Stimulated activated CD8-positive, alpha-beta memory T cell treated with anti-CD3 and anti-CD28 coated beads, Interleukin-7, amount 100 ng/mL, for 24 hours (primary cell): Measurements from ENCODE around the gene PACRGL.

ENCODE experiments used
- DNase-seq: peaks from one replicate; pipeline ENCODE4 v3.0.0-alpha.2; 2020; ENCODE audit warnings: low read depth

The PACRGL gene

DNA sequence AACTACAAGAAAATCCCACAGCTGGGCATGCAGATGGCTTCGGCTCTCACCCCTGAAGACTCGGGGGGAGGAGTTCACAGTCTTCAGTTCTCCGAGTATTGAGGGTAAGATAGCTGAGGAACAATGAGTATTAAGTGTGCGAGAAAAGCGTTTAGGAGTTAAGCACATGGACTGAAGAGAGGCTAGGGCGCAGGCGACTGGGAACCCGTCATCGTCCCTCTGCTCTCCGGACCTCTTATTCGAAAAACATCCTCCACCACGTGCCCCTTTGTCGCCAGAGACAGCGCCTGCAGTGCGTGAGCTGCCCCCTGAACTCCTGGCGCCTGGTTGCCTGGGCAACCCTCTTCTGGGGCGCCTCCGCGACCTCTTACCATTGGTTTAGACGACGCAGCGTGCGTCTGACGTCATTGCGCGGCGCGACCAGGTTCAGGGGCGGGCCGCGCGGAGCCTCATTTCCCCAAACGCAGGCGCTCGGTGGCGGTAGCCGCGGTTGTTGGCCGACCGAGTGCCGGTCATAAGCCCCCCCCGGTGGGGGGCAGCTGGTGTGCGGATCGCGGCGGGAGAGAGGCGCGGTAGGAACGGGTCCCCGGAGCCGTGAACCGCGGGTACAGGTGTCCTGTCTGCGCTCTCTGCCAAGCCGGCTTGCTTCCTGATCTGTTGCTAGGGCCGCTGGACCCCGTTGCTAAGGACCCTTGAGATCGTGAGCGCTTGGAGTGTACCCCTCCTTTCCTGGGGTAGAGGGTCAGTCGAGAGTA, at the start of gene PACRGL:
Gene PACRGL, plus strand, starts transcription at position 452 of the 755 bp plus-strand sequence. CDS start 4,024 bp downstream, outside the sequence.
- DNase-seq: peak; percentile 85

GRCh38 chr4:20652226-20652885, 47.9 kb upstream of the PACRGL start:
- no peak for DNase-seq

DNA sequence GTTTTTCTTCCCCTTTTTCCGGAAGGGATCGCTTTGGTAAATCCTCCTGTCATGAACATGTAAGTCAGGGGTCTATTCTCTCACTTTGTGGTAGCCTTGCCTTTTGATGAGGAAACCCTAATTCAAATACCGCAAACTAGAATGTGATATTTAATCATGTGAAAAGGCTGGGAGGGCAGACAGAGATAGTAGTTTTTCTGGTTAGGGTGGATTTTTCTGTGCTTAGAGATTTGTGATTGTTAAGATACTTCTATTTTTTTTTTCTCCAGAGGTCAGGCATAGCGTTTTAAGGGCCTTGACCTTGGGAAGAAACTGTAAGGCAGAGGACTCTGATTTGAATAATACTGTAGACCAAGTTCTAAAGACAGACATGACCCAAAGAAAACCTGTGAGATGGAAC, 41.8 kb upstream of the PACRGL start:
- DNase-seq: no peak

- DNase-seq: no peak
Measured at GRCh38 chr4:20662851-20663250, 37.4 kb upstream of the PACRGL start.

DNA sequence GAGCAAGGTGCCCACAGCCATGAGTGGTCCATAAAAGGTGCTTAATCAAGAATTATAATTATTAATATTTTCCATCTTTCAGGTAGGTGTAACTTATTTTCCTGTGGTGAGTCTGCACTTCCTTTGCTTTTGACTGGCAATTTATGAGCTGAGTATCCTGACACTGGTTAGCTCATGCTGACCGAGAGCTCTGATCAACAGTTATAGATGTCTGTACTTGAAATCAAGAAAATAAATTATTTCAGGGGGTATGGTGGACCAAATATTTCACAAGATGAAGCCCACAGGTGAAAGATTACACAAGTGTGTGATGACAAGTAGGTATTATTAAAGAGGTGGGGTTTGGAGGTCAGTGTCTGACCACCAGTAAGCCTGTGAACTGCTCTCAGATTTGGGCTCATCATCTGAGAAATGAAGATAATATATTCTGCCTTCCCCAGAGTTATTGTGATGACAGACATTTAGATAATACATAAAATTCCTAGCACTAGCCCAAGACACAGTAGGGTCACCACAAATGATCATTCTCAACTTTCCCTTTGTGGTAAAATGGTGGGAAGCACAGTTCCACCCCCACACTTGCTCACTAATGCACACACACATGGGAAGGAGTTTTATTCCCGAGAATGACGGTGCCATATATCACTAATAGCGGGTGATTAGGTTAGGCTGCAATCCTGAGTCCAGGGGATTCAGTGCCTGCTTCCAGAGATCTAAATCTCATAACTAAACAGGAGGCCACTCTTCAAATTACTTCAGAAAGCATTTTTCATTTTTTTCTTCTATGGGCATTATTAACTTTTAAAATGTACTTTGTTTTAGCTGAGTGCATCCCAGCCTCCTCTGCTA, 34.0 kb upstream of the PACRGL start:
- DNase-seq: no peak

GRCh38 chr4:20672262-20672661, 28.0 kb upstream of the PACRGL start:
- DNase-seq: no peak

DNA sequence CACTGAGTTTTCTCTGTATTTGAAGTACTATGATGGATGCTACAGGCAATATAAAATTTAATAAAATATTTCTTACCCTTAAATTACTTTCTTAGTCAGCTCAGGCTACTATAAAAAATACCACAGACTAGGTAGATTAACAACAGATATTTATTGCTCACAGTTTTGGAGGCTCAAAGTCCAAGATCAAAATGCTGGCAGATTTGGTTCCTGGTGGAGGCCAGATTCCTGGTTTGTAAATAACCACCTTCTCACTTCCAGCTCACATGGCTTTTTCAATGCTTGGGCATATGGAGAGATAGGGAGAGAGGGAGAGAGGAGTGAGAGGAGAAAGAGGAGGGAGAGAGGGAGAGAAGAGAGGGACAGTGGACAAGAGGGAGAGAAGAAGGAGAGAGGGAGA, 24.5 kb upstream of the PACRGL start:
- DNase-seq: no peak

DNA sequence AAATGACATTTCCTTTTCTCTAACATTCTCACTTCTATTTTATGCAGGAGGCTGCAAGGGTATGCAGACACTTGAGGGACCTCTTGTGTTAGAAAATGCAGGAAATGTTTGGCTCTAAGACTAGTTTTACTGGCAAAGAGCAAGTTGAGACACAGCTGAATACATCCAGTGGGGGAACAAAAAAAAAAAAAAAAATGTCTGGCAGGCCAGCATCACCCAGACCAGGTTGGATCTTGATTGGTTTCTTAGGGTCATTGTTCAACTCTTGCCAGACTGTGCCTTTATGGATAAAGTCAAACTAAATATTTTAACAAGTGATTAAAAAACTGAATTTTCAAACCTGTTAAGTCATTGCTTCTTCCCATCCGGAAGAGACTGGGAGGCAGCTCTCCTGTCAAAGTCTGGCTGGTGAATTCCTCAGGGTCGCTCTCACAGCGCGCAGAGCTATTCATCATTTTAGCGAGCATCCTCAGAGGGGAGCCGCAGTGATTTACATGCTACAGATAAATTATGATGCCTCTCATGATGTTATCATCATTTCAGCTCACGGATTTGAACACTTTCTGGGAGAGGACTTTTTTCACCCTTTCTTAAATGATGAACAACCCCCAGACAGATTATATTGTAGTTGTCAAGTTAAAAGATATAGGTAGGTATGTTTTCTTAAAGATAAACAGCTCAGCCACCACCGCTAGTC, 23.6 kb upstream of the PACRGL start:
- no peak for DNase-seq

DNA sequence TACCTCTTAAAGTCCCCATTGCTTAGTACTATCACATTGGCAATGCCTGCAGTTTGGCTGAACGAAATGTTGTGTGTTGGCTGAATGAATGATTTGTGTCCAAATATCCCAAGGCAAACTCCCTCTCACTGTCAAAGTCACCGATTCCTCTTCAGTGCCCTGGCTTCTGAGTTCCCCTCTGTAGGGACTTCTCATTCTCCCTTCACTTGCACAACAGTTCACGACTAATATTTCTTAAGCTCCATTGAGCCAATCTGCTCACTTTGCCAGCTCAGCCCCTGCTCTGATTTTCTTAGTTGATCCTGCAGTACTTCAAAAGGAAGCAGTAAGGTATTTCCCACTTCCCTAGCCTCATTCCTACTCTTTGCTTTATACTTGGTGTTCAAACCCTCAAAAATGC, 21.9 kb upstream of the PACRGL start:
- no peak for DNase-seq

- no peak for DNase-seq
Measured at GRCh38 chr4:20679951-20680350, 20.3 kb upstream of the PACRGL start.

- no peak for DNase-seq
Measured at GRCh38 chr4:20680736-20681135, 19.5 kb upstream of the PACRGL start.

GRCh38 chr4:20681271-20681670, 19.0 kb upstream of the PACRGL start:
- no peak for DNase-seq

GRCh38 chr4:20682853-20683252, 17.4 kb upstream of the PACRGL start:
- no peak for DNase-seq

DNA sequence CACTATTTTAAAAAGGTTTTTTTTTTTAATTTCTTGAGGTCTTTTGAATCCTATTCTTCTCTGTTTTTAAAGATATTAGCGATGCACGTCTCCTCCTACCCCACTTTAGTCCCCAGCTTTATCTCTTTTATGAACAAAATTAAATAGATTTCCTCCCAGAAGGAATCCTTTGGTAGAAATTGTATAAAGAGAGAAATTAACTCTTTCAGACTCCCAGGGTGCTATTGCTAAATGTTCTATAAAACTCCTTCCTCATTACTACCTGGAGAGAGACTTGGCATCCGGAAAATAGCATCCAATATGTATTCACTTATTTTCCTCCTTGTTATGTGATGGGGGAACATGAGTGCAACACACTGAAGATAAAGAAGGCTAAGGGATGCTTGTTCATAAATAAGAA, 16.5 kb upstream of the PACRGL start:
- no peak for DNase-seq

DNA sequence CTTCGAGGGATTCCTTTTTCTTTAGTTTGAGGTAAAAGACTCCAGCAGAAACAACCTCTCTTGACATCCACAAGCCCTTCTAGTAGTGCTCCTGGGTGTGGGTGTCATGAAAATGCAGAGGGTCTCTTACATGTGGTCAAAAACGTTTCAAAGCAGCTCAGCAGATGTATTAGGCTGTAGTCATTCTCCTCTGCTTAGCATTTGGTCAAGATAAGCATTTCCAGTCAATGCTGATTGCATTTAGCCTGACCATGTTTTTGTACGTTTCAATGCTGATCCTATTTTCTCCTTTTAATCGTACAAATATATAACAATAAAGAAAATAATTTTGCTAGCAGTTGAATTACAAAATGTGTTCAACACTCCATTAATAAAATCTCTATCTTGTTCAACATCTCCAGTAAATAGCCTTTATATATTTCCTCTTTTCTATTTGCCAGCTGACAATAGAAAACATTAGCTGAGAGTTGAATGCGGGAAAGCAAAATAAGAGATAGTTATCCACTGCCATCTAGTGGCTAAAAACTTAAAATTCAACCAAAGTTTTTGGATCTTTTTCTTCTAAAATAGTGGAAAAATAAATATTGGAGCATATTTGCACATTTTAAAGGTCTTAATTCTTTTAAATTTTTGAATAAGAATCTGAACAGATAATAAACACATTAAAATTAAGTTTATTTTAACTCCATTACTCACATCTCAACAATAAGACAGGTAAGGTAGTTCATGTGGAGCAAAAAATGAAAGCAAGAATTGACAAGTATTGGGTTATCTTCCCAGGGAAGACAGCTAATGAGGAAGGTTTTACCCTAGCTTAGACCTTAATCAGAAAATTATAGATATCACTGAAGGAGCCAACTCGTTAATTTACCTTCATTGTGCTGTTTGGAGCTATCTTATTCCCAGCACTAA, 15.2 kb upstream of the PACRGL start:
- no peak for DNase-seq

- DNase-seq: no peak
Measured at GRCh38 chr4:20687864-20688263, 12.4 kb upstream of the PACRGL start.

DNA sequence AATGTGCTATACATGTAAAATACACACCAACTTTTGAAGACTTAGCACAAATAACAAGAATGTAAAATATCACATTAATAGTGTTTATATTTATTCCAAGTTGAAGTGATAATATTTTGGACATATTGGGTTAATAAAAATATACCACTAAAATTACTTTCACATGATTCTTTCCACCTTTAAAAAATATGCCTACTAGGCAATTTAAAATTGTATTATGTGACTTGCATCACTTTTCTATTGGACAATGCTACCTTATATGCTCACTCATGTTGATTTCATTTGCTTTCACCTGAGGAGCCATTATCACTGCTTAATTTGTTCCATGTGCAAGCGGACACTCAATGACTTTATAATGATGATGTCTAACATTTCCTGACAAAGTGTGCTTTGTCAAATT, 3.4 kb upstream of the PACRGL start:
- no peak for DNase-seq

DNA sequence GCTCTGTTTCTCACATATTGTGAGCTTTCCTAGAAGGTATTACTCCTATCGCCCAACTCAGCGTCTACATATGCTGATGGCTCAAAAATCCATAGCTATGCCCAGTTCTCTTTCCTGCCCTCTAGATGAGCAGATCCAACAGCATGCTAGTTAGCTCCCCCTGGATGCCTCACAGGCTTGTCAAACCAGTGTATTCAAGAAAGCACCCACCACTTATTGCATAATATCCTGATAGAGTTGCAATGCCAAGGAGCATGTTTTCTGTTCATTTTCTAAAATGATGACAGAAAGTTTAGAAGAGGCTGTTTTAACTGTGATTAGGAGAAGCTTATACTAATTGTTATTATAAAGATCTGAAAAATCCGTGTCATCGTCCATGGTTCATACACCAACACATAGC, 1.9 kb upstream of the PACRGL start:
- DNase-seq: no peak

DNA sequence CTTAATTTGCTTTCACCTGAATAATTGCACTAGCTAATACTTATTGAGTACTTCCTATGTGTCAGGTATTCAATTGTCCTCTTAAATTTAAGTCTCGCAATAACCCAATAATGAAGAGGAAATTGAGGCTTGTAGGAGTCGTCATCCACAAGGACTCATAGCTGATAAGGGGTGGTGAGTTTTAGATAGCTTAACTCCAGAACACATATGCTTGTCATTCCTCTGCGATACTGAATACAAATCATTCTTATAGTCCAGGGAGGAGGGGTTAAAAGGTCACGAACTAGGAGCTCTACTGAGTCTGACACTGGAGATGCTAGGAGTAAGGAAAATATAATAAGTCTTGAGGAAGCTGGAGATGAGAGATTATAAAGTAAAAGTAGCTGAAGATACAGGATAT, 1.4 kb upstream of the PACRGL start:
- no peak for DNase-seq

DNA sequence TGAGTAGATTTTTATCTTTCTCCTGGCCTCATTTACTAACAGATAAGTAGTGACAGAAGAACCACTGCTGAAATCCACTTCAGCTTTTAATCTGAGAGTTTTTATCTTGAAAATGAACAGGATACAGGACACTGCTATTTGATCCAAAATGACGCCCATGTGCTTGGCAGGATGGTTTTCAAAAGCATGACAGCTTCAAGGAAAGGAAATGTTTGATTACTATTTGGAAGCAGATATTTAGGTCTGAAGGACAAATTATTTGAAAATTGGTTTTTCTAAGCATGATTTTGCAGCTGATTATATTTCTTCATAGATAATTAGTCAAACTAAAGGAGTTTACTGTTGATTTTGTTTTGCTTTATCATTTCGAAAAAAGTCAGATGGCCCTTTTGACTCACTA, 11.1 kb downstream of the PACRGL start:
- no peak for DNase-seq

GRCh38 chr4:20723019-20723418, 22.8 kb downstream of the PACRGL start:
- DNase-seq: no peak
